HG03521 (cell line): Measurements from ENCODE around the gene CYP2R1.

Experiments used
- ATAC-seq: cut with Tn5 transposase; IDR thresholded peaks from one replicate; pipeline ENCODE4 v1.9.1; 2021; ENCODE audit warnings: mild to moderate bottlenecking, moderate library complexity; ENCODE audit not compliant: unreplicated experiment

Gene CYP2R1, protein sequence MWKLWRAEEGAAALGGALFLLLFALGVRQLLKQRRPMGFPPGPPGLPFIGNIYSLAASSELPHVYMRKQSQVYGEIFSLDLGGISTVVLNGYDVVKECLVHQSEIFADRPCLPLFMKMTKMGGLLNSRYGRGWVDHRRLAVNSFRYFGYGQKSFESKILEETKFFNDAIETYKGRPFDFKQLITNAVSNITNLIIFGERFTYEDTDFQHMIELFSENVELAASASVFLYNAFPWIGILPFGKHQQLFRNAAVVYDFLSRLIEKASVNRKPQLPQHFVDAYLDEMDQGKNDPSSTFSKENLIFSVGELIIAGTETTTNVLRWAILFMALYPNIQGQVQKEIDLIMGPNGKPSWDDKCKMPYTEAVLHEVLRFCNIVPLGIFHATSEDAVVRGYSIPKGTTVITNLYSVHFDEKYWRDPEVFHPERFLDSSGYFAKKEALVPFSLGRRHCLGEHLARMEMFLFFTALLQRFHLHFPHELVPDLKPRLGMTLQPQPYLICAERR

DNA sequence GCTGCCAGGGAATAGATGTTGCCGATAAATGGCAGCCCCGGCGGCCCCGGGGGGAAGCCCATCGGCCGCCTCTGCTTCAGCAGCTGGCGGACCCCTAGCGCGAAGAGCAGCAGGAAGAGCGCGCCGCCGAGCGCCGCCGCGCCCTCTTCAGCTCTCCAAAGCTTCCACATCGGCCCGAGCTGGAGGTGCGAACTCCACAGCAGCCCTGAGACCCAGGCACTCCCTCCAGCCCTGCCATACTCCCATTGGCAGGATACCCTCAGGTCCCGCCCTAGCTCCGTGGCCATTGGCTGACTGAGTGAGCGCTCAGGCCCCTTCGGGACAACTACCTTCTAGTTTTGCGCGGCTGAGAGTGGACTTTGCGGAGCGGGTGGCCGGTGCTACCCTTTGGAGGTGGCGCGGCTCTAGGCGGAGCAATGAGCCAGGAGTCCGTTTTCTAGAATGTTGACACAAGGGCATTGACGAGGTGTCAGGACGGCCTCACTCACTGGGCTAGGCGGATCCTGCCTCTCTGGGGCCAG, at the start of gene CYP2R1:
Gene CYP2R1 (minus strand): TSS at position 196 of the 521 bp plus-strand sequence. CDS start 26 bp downstream, at position 170.
- ATAC-seq, result peak; percentile 97

DNA sequence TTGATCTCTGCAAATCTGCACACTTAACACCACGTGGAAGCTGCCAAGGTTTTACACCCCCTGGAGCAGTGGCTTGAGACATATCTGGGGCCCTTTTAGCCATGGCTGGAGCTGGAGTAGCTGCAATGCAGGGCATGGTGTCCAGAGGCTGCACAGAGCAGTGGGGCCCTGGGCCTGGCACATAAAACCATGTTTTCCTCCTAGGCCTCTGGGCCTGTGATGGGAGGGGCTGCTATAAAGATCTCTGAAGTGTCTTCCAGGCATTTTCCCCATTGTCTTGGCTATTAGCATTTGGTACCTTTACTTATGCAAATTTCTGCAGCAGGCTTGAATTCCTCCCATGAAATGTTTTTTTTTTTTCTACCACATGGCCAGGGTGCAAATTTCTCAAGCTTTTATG, 46.9 kb upstream of the CYP2R1 start:
- no peak for ATAC-seq

DNA sequence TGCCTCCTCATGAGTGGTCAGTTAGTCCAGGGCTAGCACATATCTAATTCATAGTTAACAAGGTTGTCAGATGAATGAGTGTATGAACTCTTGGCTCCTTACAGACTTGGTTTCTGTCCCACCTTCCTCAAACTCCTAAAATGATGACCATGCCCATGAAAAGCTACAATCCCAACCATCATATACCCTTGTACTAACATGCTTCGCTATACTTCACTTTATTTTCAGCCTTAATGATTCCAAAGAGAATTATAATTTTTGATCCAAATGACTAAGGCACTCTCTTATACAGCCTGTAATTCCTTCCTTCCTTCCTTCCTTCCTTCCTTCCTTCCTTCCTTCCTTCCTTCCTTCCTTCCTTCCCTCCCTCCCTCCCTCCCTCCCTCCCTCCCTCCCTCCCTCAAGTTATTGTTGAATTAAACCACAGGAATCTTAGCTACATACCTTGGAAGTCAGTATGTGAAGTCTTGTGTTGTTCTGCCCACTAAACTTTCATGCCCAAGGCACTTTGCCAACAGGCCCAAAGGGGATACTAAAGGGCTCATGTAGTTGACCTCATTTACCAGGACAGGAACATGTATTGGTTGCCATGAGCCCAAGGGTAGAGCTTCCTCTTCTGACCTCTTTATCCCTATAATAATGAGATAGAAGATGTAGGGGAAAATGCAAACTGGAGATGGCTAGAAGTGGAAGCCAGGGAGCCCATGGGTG, 42.8 kb upstream of the CYP2R1 start:
- ATAC-seq, result no peak

DNA sequence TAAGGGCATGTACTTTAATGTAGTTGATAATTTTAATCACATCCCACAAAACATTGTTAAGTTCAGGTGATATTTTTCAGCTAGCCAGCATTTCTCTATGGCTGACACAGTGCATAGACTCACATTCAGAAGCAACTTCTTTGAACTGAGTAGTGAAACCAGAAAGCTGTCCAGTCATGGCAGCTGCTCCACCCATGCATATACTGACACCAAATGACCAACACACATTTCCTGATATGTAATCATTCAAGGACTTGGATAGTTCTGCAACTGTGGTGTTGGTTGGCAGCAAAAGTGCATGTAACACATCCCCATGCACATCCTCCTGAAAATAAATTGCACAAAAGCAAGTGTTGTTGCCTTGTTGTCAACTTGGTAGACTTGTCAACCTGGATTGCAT, 40.4 kb upstream of the CYP2R1 start:
- ATAC-seq, result no peak

DNA sequence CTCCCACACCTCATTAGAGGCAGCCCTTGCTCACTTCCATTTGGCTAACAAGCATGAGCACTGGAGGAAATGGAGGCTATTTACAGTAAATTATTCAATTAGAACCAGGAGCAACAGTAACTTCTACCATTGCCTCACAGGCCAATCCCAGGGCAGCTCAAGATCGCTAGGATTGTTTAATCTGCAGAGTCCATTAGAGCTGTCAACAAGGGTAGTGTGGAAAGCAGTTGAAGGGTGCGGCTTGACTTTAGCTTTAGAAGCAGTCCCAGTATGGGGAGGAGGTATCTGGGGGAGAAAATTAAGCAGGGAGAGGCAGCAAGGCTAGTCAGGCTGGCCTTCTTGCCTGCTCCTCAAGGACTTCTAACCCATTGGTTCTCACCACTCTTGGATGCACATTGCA, 38.3 kb upstream of the CYP2R1 start:
- ATAC-seq, result no peak

DNA sequence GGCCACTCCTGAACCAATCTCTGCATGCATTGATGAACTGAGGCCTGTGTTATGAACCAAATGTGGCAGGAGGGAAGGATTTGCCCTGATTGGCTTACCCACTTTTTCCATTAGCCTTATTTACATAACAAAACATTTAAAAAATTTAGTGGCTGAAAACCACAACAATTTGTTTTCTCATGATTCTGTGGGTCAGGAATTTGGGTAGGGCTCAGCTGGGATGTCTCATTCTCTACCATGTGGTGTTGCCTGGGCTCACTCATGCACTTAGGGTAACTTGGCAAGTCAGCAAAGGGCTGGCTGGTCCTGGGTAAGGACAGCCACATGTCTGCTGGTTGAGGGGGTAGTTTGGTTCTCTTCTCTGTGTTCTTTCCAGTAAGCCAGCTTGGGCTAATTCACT, 35.1 kb upstream of the CYP2R1 start:
- ATAC-seq, result no peak

DNA sequence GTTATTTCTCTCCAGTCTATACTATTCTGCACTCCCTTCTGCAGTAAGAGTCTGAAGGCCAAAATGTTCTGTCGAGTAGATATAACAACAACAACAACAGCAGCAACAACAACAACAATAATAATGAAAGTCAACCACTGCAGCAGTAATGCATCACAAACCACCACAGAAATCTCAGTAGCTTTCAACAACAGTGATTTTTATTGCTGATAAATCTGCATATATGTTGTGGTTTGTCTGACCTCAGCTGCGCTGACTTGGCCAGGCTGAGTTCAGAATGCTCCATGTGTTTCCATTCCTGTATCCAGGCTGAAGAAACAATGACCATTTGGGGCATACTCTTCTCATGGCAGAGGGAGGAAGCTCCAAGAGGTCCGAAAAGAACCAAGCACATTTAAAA, 32.3 kb upstream of the CYP2R1 start:
- ATAC-seq, result no peak

DNA sequence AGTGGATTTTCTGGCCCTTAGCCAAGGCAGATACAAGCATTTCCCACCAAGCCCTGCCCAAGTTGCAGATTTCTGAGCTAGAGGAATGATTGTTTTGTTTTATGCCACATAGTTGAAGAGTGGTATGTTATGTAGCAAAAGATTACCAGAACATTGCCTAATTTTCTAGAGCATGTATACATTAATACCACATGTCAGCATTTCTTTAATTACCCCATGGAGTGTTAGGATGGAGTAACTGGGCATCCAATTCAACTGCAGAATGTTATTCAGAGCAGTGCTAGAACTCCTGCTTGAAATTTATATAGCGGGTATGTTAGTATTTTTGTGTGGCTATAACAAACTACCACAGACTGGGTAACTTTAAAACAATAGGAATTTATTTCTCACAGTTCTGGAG, 24.4 kb upstream of the CYP2R1 start:
- no peak for ATAC-seq

DNA sequence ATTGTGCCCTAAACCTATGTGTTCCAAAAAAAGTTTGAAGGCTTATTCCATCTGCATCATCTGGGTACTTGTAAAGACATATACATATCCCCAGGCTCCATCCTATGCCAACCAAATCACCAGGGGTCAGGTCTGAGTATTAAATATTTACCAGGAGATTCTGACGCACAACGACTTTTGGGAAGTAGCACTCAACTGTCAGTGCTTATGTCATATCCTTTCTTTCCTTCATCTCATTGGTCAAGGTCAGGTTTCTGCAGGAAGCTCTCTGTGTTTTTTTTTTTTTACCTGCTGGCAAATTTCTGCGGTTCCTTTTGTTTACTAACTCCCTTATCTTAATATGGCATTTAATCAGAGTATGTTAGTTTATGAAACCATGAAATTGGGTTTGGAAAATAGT, 22.5 kb upstream of the CYP2R1 start:
- no peak for ATAC-seq

DNA sequence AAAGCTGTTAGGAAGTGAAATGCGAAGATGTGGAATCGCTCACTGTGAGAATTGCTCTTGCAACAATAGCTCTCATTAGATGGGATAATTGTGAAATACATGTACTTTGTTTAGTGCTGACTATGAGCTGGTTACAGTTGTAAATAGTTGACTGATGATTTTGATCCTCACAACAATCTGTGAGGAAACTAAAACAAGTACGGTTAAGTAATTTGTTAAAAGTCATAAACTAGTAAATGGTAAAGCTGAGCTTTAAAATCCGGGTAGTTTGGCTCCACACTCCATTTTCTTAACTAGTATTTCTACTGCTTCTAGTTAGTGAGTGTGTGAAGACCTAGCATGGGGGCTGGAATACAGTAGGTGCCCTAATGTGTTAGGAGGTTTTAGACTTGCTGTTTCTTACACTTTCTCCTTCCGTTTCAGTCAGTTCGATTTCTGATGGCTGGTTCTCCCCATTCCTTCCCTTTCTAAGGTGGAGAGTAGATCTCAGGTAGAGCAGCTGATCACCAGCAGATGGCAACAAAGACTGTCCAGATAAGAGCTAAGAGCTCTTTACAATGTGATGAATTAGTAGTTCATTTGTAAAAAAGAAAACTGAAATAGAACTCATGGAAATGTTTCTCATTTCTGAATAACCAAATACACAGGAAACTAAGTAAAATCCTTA, 16.3 kb upstream of the CYP2R1 start:
- ATAC-seq, result no peak

DNA sequence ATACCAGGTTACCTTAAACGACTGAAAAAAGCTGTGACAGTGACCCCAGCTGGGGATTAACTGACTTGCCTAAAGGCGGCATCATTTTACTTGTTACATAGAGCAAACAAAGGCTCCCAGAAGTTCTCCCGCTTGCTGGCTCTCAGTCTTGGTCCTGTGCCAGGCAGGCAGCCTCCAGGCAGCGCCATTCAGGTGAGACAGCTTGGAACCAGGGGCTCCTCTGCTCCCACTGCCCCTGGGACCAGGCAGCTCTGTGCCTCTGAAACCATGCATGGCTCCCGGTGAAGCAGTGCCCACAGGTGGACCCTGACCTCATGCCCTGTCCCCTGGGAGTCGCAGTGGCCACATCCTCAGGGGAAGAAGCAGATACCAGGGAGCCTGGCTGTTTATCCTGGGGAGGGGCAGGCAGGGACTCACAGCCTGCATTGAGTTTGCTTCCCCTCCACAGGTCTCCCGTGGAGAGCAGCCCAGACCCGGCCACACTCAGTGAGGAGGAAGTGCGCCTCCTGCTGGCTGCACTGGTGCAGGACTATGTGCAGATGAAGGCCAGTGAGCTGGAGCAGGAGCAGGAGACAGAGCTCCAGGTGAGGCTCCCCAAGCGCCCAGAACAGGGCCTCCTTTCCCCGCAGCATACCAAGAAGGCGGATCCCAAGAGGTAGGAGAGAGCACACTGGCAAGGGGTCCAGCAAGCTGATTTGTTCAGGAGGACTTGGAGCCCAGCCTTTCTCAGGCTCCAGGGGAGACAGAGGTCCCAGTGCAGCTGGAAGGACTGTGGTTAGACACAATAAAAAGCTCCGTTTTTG, 15.6 kb upstream of the CYP2R1 start:
- peak; percentile 55 for ATAC-seq

DNA sequence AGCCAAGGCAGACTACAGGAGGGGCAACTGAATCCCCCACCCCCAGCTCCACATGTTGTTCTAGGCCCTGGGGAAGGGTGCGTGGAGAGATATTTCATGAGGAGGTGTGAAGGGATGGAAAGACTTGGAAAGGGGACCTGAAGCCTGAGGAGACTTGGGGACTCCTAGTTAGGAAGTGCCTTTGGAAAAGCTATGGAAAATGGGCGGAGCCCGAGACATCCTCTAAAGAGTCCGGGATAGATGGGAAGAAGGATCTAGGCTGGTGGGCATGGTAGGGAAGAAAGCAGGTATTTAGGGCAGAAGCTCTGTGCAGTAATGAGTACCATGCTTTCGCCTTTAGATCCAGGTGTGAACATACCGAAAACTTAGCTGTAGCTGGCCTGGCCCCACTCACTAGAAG, 15.0 kb upstream of the CYP2R1 start:
- no peak for ATAC-seq

DNA sequence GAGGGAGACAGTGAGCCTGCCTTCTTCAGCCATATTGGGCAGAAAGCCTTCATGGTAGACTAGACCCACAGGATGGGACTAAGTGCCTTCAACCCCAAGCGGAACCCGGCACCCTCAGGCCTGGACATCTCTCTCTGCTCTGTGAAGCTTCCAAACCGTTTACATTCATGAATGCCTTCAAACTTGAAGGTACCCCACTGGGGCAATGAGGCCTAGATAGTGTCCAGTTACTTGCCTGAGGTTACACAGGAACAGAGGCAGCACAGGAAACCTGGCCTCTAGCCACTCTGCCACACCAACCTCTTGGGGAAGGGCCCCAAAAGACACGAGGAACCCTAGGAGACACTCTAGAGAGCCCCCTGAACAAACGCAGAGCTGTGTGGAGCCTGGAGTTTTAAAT, 14.5 kb upstream of the CYP2R1 start:
- ATAC-seq, result no peak

DNA sequence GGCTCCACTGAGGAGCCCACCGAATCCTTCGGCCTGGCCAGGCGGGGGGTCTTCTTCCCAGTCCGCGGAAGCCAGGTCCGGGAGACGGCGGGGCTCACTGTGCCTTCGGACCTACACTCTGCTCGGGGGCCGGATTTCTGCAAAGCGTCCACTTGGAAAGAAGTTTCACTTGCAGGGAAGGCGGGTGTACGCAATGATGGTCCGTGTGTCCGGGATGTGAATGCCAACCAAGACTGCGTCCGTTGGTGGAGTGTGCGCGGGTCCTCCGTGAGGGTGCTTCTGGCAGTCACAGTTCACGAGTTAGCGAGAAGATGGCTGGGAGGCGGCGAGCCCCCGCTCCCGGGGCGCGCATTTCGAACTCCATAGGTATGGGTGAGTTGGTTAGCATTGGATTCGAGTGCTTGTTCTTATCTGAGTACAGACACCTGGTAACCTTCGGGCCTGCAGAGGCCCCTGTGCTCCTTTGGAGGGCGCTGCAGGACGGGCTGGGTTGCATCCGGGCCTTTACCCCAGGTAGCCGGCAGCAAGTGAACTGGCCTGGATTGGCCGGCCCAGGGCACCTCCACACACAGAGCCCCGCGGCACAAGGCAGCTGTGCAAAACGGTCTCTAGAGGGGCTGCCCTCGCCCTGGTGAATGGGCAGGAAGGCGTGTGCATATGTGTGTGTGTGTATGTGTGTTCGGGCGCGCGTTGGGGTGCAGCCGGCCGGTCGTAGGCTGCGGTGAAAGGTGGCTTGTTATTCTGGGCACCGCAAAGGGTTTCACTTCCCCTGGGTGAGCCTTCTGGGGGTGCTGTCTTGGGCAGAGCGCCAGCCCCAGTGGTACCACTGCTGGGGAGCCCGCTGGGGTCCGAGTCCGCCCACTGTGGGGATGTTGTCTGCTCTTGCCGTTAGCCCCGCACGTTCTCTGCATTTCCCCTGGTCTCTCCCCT, 13.3 kb upstream of the CYP2R1 start:
- ATAC-seq, result peak; percentile 60

DNA sequence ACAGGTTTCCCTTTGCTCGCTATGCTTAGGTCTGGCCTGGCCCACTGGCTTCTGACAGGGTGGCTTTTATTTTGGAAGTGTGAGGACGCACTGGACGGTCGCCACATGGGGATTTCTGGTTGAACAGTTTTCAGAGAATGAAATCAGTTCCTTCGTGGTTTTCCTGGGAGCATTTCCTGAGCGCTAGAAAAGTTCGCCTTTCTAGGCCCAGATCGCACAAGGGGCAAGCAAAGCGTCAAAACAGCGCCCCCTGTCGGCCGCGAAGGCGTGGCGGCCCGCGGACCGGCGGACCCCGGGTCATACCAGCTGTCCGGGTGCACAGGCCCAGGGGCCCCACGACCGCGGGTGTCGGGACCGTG, 12.7 kb upstream of the CYP2R1 start:
- peak; percentile 42 for ATAC-seq

DNA sequence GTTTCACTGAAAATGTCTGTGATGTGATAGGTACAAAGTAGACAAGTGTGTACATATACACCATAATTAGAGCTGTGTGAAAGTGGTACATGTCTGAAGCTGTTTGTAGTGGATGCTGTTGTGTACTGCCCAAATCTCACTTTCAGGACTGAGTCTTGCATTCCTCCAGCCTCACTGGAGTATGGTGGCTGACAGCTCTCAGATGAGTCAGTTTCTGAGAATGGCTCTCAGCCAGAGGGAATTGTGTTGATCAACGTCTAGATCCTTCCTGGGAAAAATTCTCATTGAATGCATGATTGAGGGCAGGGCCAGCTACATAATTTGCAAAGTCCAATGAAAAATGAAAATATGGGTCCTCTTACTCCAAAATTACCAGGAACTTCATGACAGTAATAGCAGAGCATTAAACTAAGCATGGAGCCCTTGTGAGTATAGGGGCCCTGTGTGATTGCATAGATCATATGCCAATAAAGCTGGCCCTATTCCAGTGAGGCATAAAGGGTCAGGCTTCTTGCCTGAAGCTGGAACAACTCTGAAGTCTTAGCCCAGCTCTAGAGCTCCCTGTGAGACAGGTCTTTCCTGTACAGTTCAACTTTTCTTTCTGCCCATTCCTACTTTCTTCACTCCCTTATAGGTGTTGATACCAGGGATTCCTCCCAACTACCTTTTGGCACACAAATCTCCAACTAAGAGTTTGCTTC, 10.8 kb upstream of the CYP2R1 start:
- no peak for ATAC-seq

DNA sequence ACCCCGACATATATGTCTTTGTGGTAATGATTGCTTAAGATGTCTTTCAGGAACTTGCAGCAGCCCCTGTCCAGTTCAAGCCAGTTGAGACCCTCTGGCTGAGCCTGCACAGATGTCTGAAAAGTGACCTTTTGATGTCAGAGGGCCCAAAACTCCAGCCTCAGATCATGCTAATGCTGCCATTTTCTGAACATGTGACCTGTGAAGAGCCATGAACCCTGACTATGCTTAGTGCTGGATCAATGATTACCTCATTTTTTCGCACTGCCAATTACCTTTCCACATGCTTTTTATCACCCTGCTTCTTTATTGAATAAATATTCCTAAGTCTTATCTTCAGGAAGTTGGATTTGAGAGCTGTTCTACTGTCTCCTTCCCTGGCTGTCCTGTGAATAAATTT, 6.9 kb upstream of the CYP2R1 start:
- ATAC-seq, result no peak

DNA sequence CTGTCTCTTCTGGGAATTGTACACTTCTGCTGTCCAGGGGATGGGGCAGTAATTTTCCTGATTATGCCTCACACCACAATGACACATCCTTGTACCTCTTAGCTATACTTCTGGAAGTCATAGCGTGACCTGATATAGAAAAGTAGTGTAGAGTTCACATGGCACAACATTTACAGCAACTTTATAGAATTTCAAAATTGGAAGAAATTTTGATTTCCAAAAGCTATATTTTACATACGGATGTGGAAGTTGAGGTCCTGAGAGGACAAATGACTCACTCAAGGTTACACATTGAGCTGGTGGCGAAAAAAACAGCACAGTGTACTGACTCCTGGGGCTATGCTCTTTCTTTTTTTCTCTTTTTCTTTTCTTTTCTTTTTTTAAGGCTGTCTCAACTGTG, 6.3 kb upstream of the CYP2R1 start:
- no peak for ATAC-seq
